Measurements from ENCODE around the gene ARPC1B. TPM values are rescaled to one million over a fixed set of nuclear protein-coding genes. Genes with fewer than 3 reads are reported as not detected.
"Not testable (repeated sequence)": the region's sequence is repeated elsewhere in the genome, so short reads cannot be mapped to it uniquely, and the experiment has no call there.

The ARPC1B gene
- total and polyA plus RNA-seq, 2 experiments from 2014 or later, result 101 to 132 TPM

DNA sequence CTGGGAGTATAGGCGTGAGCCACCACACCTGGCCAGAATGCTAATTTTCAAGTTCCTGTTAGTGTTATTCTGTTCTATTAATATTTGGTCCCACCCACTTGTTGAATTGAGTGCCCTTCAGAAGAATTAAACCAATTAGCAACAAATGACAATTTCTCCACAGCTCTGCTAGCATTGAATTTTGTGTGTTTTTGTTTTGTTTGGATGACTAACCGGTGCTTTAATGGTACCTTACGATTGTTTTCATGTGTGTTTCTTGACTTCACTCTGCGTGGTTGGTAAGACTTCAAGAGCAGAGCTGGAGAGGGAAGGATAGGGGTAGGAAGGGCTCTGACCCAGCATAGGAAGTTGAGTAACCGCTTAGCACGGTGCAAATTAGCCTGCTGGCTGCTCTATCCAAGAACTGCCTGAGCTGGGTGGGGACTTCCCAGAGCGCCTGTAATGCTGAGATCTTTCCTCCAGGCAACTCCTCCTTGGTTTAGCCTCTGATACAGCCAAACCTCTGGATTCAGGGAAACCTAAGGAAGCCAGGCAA lies 4.6 kb downstream of the ARPC1B start:
- ATAC-seq (no peak), DNase-seq (ENCODE audit: low spot score) (no peak)
- Histone ChIP-seq H3K36me3 (ENCODE audit: insufficient read depth) (no peaks in the 10 kb centered on the region), H4K20me1 (replicated peaks; ENCODE audit: insufficient read depth) (peaks cover 28% of the 10 kb centered on the region), H3K4me1 (ENCODE audit: insufficient read depth) (0 out of 2 replicates have a peak, but pooled peaks cover 10% of the 10 kb centered on the region), H3K4me2 (no peak overlapping the region), H3K9me2 (ENCODE audit: insufficient read depth) (no peaks in the 10 kb centered on the region), H3K27ac (ENCODE audit: low read depth) (0 out of 2 replicates have a peak overlapping the region, but pooled peaks have one; percentile 55), H3K4me3 (no peak overlapping the region), H2AFZ (no peak overlapping the region), H3K79me2 (replicated peaks; ENCODE audit: insufficient read depth) (peaks cover 26% of the 10 kb centered on the region), H3K27me3 (ENCODE audit: insufficient read depth) (no peaks in the 10 kb centered on the region), H3F3A (replicated peaks; ENCODE audit: low read depth) (no peaks in the 10 kb centered on the region)
- no peaks in the 10 kb centered on the region for H3K9me3 Mint-ChIP-seq
- peaks cover 12% of the 10 kb centered on the region for H3K36me3 Mint-ChIP-seq (ENCODE audit: low read depth)
- H3K4me3 Mint-ChIP-seq, result no peak overlapping the region
- peaks cover 13% of the 10 kb centered on the region for H3K27me3 Mint-ChIP-seq (ENCODE audit: insufficient read depth, low read depth, poor library complexity)
- H3K27ac Mint-ChIP-seq, result no peak overlapping the region; the same call in none of the 2 replicates
- H3K4me1 Mint-ChIP-seq, result peaks cover 14% of the 10 kb centered on the region
- TF ChIP-seq JUNB (IDR thresholded peaks at IDR 0.05; ENCODE audit: unreplicated experiment) (no peak), EZH2phosphoT487 (IDR thresholded peaks at IDR 0.05; ENCODE audit: unreplicated experiment) (no peak)

DNA sequence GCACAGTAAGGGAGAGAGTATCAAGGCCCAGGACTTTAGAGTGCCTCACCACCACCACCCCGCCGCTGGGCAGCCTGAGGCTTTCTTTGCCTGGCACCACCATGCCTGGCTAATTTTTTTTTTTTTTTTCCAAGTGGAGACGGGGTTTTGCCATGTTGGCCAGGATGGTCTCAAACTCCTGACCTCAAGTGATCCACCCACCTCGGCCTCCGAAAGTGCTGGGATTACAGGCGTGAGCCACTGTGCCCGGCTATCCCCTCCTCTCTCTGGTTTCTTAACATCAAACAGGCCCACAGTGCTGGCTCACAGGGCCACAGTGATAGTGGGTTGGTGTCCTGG lies 5.1 kb downstream of the ARPC1B start:
- Mint-ChIP-seq H3K36me3 (ENCODE audit: low read depth) (peaks cover 12% of the 10 kb centered on the region), H3K4me3 (peak overlapping the region; percentile 25; the same call in 2 of the 3 replicates), H3K27me3 (ENCODE audit: insufficient read depth, low read depth, poor library complexity) (peaks cover 13% of the 10 kb centered on the region), H3K27ac (peak overlapping the region; percentile 73), H3K4me1 (peaks cover 14% of the 10 kb centered on the region)
- not testable (repeated sequence) for DNase-seq (ENCODE audit: low spot score); H3K27me3 ChIP-seq (ENCODE audit: insufficient read depth); H2AFZ ChIP-seq; H3K4me1 ChIP-seq (ENCODE audit: insufficient read depth); H3F3A ChIP-seq (replicated peaks; ENCODE audit: low read depth); H3K9me3 Mint-ChIP-seq; H3K36me3 ChIP-seq (ENCODE audit: insufficient read depth); H3K9me2 ChIP-seq (ENCODE audit: insufficient read depth); ATAC-seq; H3K4me3 ChIP-seq
- peaks cover 28% of the 10 kb centered on the region for H4K20me1 ChIP-seq (replicated peaks; ENCODE audit: insufficient read depth)
- H3K27ac ChIP-seq (ENCODE audit: low read depth), result peak overlapping the region; percentile 55; the same call in 1 of the 2 replicates
- peaks cover 26% of the 10 kb centered on the region for H3K79me2 ChIP-seq (replicated peaks; ENCODE audit: insufficient read depth)
- H3K4me2 ChIP-seq, result peak overlapping the region; percentile 60; the same call in 1 of the 2 replicates

DNA sequence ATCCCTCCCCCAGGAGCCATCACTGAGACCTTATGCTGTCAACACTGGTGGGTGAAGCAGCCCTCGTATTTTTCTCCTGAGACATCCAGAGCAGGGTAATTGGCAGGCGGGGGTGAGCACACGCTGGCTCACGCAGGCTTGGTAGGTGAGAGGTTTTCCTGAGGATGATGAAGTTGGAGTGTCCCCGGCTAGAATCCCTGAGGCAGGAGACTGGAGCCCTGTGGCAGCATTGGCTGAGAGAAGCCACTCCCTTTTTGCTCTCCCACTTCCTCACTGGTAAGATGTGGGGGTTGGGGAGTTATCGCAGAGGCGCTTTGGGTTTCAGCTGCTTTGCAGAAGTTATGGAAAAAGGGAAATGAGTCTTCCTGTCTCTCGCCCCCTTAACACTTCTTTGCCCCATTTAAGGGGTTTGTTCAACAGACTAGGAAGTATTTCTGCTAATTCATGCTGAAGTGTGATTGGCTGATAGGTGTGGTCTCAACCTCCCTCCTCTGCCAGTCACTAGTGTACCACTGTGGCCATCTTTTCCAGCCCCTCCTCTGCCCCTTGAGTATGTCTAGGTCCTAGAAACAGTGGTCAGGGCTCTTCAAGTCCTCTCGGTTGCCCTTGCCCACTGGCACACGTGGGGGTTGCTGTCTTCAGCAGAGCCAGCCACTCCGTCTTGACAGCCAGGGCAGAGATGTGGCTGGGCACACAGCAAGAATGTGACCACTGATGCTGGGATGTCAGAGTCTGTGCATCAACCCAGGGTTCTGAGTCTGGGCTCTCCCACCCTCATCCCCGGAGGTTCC lies 5.7 kb downstream of the ARPC1B start:
- DNase-seq (ENCODE audit: low spot score) (peak; percentile 49), ATAC-seq (peak; percentile 23)
- Histone ChIP-seq H3K27ac (ENCODE audit: low read depth) (peak overlapping the region; percentile 55; the same call in 1 of the 2 replicates), H2AFZ (no peak overlapping the region), H4K20me1 (replicated peaks; ENCODE audit: insufficient read depth) (peaks cover 28% of the 10 kb centered on the region), H3K79me2 (replicated peaks; ENCODE audit: insufficient read depth) (peaks cover 26% of the 10 kb centered on the region), H3K4me1 (ENCODE audit: insufficient read depth) (0 out of 2 replicates have a peak, but pooled peaks cover 10% of the 10 kb centered on the region), H3K9me2 (ENCODE audit: insufficient read depth) (no peaks in the 10 kb centered on the region), H3F3A (replicated peaks; ENCODE audit: low read depth) (no peaks in the 10 kb centered on the region), H3K4me3 (no peak overlapping the region; the same call in 1 of the 2 replicates), H3K36me3 (ENCODE audit: insufficient read depth) (no peaks in the 10 kb centered on the region), H3K27me3 (ENCODE audit: insufficient read depth) (no peaks in the 10 kb centered on the region), H3K4me2 (peak overlapping the region; percentile 60; the same call in 1 of the 2 replicates)
- H3K4me1 Mint-ChIP-seq, result peaks cover 14% of the 10 kb centered on the region
- no peaks in the 10 kb centered on the region for H3K9me3 Mint-ChIP-seq
- peaks cover 12% of the 10 kb centered on the region for H3K36me3 Mint-ChIP-seq (ENCODE audit: low read depth)
- TF ChIP-seq NANOG (IDR thresholded peaks at IDR 0.05; ENCODE audit: borderline replicate concordance), result no peak
- H3K27ac Mint-ChIP-seq, result peak overlapping the region; percentile 73
- H3K4me3 Mint-ChIP-seq, result peak overlapping the region; percentile 25; the same call in 2 of the 3 replicates
- H3K27me3 Mint-ChIP-seq (ENCODE audit: insufficient read depth, low read depth, poor library complexity), result peaks cover 13% of the 10 kb centered on the region

Data from GM23338 (cell line).